Activated T-cell treated with anti-CD3 and anti-CD28 coated beads, Interleukin-2, amount 50 U/mL, for 4 hours (primary cell): ENCODE measurements around the gene DENND4A. TPM values are rescaled to one million over a fixed set of nuclear protein-coding genes. Genes with fewer than 3 reads are reported as not detected.
"Not testable (repeated sequence)": the region's sequence is repeated elsewhere in the genome, so short reads cannot be mapped to it uniquely, and the experiment has no call there.

ENCODE experiments used
- ATAC-seq, 2 donors: fragments of 200-7000 bp; cut with Tn5 transposase; one replicate each; pipeline ENCODE4 v1.10.0; 2021
- DNase-seq: peaks from one replicate; pipeline ENCODE4 v3.0.0-alpha.2; 2020
- H3K27me3 Mint-ChIP-seq: one replicate; pipeline ENCODE4 v1.8.0; 2021; ENCODE audit warnings: low read depth, mixed read lengths
- H3K36me3 Mint-ChIP-seq: one replicate; pipeline ENCODE4 v1.8.0; 2022; ENCODE audit warnings: mixed read lengths; ENCODE audit not compliant: insufficient read depth
- H3K4me1 Mint-ChIP-seq: one replicate; pipeline ENCODE4 v1.8.0; 2021; ENCODE audit warnings: low read depth, mixed read lengths
- H3K4me3 Mint-ChIP-seq: one replicate; pipeline ENCODE4 v1.8.0; 2021; ENCODE audit warnings: mild to moderate bottlenecking, moderate library complexity, mixed read lengths
- H3K9me3 Mint-ChIP-seq: one replicate; pipeline ENCODE4 v1.8.0; 2021; ENCODE audit warnings: mixed read lengths
- total RNA-seq, 3 donors: library from RNA; stranded (reverse); gene quantifications; one replicate each; pipeline ENCODE4 v1.2.1, GENCODE V29; 2021

DENND4A gene
- total RNA-seq, 3 donors from 2014 or later: 24.2 to 26.0 (median 25.0) TPM

DNA sequence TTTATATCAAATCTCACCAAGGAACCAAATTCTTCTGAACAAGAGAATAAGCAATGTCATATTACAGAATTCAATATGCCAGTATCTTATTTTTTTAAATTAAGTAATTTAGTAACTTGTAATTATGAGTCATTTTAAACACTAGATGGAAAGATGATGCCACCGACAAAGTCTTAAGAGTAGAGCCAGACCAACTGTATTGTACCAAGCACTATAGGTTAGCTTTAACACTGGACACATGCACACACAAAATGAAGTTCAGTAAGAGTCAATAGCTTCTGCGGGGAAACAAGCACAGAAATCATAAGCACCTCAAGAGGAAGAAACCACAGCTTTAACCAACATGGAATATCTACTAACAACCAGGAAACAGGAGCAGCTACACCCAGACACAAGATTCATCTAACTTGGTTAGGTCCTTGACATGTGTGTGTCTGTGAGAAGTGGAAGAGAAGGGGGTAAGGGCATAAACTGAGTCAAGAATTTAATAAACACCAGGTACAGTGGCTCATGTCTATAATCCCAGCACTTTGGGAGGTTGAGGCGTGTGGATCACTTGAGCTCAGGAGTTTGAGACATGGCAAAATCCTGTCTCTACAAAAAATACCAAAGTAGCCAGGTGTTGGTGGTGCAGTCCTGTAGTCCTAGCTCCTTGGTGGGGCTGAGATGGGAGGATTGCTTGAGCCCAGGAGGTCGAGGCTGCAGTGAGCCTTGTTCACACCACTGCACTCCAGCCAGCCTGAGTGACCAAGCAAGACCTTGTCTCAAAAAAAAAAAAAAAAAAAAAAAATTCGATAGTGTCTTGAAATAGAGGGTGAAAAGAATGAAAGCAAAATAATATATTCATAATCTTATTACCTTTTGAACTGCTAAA is 28.9 kb downstream of the DENND4A start:
- peaks cover 13% of the 10 kb centered on the region for H3K36me3 Mint-ChIP-seq
- ATAC-seq (no peak), DNase-seq (no peak)
- peaks cover 50% of the 10 kb centered on the region for H3K4me1 Mint-ChIP-seq
- H3K4me3 Mint-ChIP-seq: no peak overlapping the region
- H3K9me3 Mint-ChIP-seq: no peaks in the 10 kb centered on the region
- H3K27me3 Mint-ChIP-seq: no peaks in the 10 kb centered on the region

- Mint-ChIP-seq H3K9me3 (no peaks in the 10 kb centered on the region), H3K4me3 (no peak overlapping the region), H3K27me3 (no peaks in the 10 kb centered on the region), H3K4me1 (peaks cover 43% of the 10 kb centered on the region), H3K36me3 (peaks cover 18% of the 10 kb centered on the region)
- ATAC-seq (no peak), DNase-seq (no peak)
These were observed 29.7 kb downstream of the DENND4A start for GRCh38 chr15:65762399-65762798.

DNA sequence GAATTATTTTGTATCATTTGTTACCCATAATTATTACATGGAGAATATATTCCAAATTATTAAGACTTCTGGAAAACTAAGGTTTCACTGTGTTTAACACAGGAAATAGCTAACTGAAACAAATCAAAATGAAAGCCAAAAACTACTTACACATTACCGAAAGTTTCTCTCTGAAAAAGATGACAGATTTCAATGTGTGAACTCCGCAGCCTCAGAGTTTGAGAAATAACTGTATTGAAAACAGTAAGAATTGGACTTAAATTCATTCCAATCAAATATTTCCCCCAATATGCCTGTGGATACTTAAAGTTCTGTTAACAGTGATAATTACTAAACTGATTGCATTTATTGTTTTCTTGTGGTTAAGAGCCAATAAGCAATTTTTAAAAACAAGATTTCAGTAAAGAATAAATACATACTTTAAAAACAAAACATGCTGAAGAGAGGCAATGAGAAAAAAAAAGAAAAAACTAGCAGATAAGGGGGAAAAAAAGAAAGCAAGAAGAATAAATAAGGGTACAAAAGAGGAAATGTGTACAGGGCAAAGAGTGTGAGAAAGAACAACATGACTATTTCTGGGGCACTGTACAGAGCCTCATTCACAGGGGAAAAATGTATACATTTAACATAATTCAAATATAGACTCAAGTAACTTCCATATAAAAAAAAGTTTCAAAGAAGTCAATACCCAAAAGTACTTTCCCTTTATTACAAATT is 30.7 kb downstream of the DENND4A start:
- Mint-ChIP-seq H3K4me3 (peak overlapping the region; percentile 64), H3K27me3 (no peaks in the 10 kb centered on the region), H3K4me1 (peaks cover 32% of the 10 kb centered on the region), H3K36me3 (peaks cover 18% of the 10 kb centered on the region), H3K9me3 (no peaks in the 10 kb centered on the region)
- ATAC-seq: peak; percentile 37 to 62
- DNase-seq: no peak

- DNase-seq: no peak
- Mint-ChIP-seq H3K27me3 (no peaks in the 10 kb centered on the region), H3K9me3 (no peaks in the 10 kb centered on the region), H3K36me3 (peaks cover 20% of the 10 kb centered on the region), H3K4me1 (peaks cover 30% of the 10 kb centered on the region), H3K4me3 (no peak overlapping the region)
- ATAC-seq: no peak
These were observed 32.7 kb downstream of the DENND4A start for GRCh38 chr15:65759441-65759840.

GRCh38 chr15:65758242-65758641 is 33.9 kb downstream of the DENND4A start:
- H3K27me3 Mint-ChIP-seq: no peaks in the 10 kb centered on the region
- no peak overlapping the region for H3K4me3 Mint-ChIP-seq
- H3K9me3 Mint-ChIP-seq: no peaks in the 10 kb centered on the region
- peaks cover 27% of the 10 kb centered on the region for H3K4me1 Mint-ChIP-seq
- ATAC-seq (no peak), DNase-seq (no peak)
- peaks cover 20% of the 10 kb centered on the region for H3K36me3 Mint-ChIP-seq

DNA sequence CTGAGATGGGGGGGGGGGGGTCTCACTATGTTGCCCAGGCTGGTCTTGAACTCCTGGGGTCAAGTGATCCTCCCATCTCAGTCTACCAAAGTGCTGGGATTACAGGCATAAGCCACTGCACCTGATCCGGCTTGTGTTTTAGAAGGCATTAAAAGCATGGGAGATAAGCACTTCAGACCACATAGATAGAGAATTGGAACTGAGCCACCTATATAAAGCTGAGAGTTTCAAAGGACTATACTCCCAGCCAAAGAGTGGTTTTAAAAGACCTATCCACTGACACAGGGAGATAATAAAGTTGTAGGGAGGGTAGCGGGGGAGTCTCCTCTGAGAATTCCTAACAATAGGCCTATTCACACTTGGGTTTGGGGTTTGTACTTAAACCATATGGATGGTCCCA is 34.8 kb downstream of the DENND4A start:
- H3K36me3 Mint-ChIP-seq: peaks cover 18% of the 10 kb centered on the region
- H3K4me1 Mint-ChIP-seq: peaks cover 17% of the 10 kb centered on the region
- no peak overlapping the region for H3K4me3 Mint-ChIP-seq
- no peaks in the 10 kb centered on the region for H3K9me3 Mint-ChIP-seq
- no peak for ATAC-seq
- H3K27me3 Mint-ChIP-seq: no peaks in the 10 kb centered on the region
- no peak for DNase-seq

- ATAC-seq (no peak), DNase-seq (no peak)
- Mint-ChIP-seq H3K4me3 (no peak overlapping the region), H3K4me1 (peaks cover 7% of the 10 kb centered on the region), H3K9me3 (no peaks in the 10 kb centered on the region), H3K27me3 (no peaks in the 10 kb centered on the region), H3K36me3 (peaks cover 23% of the 10 kb centered on the region)
These were observed 39.9 kb downstream of the DENND4A start for GRCh38 chr15:65752151-65752700.

GRCh38 chr15:65751431-65751830 is 40.7 kb downstream of the DENND4A start:
- ATAC-seq: no peak
- H3K4me1 Mint-ChIP-seq: peaks cover 7% of the 10 kb centered on the region
- H3K4me3 Mint-ChIP-seq: no peak overlapping the region
- H3K36me3 Mint-ChIP-seq: peaks cover 22% of the 10 kb centered on the region
- H3K27me3 Mint-ChIP-seq: no peaks in the 10 kb centered on the region
- no peaks in the 10 kb centered on the region for H3K9me3 Mint-ChIP-seq
- no peak for DNase-seq

DNA sequence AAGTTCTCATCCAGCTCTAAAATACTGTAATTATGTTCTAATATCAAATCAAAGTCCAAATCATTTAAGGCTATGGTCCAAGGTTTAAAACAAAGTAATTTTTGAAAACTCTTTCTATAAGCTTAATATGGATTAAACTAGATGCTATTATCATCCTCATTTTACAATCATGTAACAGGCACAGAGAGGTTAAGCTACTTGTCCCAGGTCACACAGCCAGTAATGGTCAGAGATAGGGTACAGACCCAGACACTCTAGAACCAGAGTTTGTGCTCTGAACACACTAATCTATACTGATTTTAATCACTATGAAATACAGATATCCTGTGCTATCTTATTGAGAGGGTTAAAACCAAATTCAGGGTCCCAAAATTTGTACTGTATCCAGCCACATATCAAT is 44.8 kb downstream of the DENND4A start:
- H3K36me3 Mint-ChIP-seq: peaks cover 28% of the 10 kb centered on the region
- peaks cover 4% of the 10 kb centered on the region for H3K4me1 Mint-ChIP-seq
- H3K27me3 Mint-ChIP-seq: no peaks in the 10 kb centered on the region
- no peak for ATAC-seq
- H3K4me3 Mint-ChIP-seq: no peak overlapping the region
- H3K9me3 Mint-ChIP-seq: no peaks in the 10 kb centered on the region
- no peak for DNase-seq

- no peak for DNase-seq
- no peak for ATAC-seq
- peaks cover 2% of the 10 kb centered on the region for H3K4me1 Mint-ChIP-seq
- H3K27me3 Mint-ChIP-seq: no peaks in the 10 kb centered on the region
- H3K4me3 Mint-ChIP-seq: no peak overlapping the region
- no peaks in the 10 kb centered on the region for H3K9me3 Mint-ChIP-seq
- peaks cover 14% of the 10 kb centered on the region for H3K36me3 Mint-ChIP-seq
These were observed 48.3 kb downstream of the DENND4A start for GRCh38 chr15:65743637-65744252.

GRCh38 chr15:65740148-65740547 is 51.9 kb downstream of the DENND4A start:
- Mint-ChIP-seq H3K27me3 (no peaks in the 10 kb centered on the region), H3K4me3 (no peak overlapping the region), H3K4me1 (peaks cover 2% of the 10 kb centered on the region), H3K9me3 (no peaks in the 10 kb centered on the region), H3K36me3 (peaks cover 22% of the 10 kb centered on the region)
- no peak for ATAC-seq
- DNase-seq: no peak

- H3K36me3 Mint-ChIP-seq: peaks cover 21% of the 10 kb centered on the region
- H3K27me3 Mint-ChIP-seq: no peaks in the 10 kb centered on the region
- no peak overlapping the region for H3K4me3 Mint-ChIP-seq
- no peaks in the 10 kb centered on the region for H3K9me3 Mint-ChIP-seq
- ATAC-seq: no peak
- no peaks in the 10 kb centered on the region for H3K4me1 Mint-ChIP-seq
- DNase-seq: no peak
These were observed 53.4 kb downstream of the DENND4A start for GRCh38 chr15:65738649-65739048.

DNA sequence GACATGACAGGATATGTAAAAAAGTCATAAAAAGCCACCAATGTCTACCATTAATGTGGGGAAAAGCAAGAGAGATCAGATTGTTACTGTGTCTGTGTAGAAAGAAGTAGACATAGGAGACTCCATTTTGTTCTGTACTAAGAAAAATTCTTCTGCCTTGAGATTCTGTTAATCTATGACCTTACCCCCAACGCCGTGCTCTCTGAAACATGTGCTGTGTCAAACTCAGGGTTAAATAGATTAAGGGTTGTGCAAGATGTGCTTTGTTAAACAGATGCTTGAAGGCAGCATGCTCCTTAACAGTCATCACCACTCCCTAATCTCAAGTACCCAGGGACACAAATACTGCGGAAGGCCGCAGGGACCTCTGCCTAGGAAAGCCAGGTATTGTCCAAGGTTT is 58.5 kb downstream of the DENND4A start:
- peaks cover 32% of the 10 kb centered on the region for H3K36me3 Mint-ChIP-seq
- DNase-seq, H3K4me1 Mint-ChIP-seq, H3K9me3 Mint-ChIP-seq, H3K27me3 Mint-ChIP-seq, ATAC-seq, H3K4me3 Mint-ChIP-seq: not testable (repeated sequence)

- Mint-ChIP-seq H3K4me1 (peaks cover 2% of the 10 kb centered on the region), H3K27me3 (no peaks in the 10 kb centered on the region), H3K4me3 (no peak overlapping the region), H3K36me3 (peaks cover 30% of the 10 kb centered on the region), H3K9me3 (no peaks in the 10 kb centered on the region)
- DNase-seq (no peak), ATAC-seq (no peak)
These were observed 59.4 kb downstream of the DENND4A start for GRCh38 chr15:65732698-65733097.
